GM21390 (cell line): ENCODE measurements around the gene CENPB.
"Not testable (repeated sequence)": the region's sequence is repeated elsewhere in the genome, so short reads cannot be mapped to it uniquely, and the experiment has no call there.

Experiments
- ATAC-seq: cut with Tn5 transposase; IDR thresholded peaks from one replicate; pipeline ENCODE4 v1.9.1; 2021; ENCODE audit not compliant: unreplicated experiment

Gene CENPB, protein sequence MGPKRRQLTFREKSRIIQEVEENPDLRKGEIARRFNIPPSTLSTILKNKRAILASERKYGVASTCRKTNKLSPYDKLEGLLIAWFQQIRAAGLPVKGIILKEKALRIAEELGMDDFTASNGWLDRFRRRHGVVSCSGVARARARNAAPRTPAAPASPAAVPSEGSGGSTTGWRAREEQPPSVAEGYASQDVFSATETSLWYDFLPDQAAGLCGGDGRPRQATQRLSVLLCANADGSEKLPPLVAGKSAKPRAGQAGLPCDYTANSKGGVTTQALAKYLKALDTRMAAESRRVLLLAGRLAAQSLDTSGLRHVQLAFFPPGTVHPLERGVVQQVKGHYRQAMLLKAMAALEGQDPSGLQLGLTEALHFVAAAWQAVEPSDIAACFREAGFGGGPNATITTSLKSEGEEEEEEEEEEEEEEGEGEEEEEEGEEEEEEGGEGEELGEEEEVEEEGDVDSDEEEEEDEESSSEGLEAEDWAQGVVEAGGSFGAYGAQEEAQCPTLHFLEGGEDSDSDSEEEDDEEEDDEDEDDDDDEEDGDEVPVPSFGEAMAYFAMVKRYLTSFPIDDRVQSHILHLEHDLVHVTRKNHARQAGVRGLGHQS

DNA sequence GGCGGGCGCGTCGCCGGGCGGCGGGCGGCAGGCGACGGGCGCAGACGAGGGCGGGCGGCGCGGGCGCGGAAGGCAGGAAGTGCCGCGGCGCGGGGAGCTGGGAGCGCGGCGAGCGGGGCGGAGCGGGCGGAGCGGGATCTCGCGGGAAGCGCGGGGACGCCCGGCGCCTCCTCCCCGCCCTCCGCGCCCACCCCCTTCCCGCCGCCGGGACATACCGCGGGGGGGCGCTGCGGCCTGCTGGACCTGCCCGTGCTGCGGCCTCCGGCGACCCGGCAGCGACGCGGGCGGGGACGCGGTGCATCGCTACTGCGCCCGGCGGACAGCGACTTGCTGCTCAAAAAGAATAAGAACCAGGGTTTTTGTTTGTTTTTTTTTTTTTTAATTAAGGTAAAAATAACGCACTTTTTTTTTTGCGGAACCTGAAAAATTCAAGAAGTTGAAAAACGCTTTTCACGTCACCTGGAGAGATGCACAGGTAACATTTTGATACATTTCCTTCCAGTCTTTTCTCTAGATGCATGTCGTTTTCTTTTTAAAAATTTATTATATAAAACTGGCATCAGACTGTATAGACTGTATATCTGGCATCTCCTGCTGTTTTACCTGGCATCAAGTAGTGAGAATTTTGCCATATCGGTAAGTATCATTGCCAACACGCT is at the start of gene CENPB:
Gene CENPB, minus strand, starts transcription at position 76 of the 659 bp plus-strand sequence. CDS start 257 bp downstream, outside the sequence.
- ATAC-seq = peak; percentile 77

DNA sequence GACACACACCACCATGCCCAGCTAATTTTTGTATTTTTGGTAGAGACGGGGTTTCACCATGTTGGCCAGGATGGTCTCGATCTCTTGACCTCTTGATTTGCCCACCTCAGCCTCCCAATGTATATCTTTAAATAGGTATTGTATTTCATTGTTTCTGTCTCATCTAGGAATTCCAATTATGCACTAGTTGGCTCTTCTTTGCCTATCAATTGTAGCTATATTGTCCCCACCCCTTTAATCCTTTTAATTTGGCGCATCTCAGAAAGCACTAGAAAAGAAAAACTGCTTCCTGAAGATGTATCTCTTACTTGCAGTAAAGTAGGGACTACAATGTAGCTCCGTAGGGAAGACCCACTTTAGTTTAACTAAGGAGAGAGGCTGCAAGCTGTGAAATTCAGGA is 49.6 kb upstream of the CENPB start:
- no peak for ATAC-seq

DNA sequence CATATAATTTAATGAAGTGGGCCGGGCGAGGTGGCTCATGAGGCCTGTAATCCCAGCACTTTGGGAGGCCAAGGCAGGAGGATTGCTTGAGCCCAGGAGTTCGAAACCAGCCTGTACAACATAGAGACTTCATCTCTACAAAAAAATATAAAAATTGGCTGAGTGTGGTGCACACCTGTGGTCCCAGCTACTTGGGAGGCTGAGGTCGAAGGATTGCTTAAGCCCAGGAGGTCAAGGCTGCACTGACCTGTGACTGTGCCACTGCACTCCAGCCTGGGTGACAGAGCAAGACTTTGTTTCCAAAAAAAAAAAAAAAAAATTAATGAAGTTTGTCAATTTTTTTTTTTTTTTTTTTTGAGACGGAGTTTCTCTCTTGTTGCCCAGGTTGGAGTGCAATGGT is 43.4 kb upstream of the CENPB start:
- ATAC-seq = not testable (repeated sequence)

DNA sequence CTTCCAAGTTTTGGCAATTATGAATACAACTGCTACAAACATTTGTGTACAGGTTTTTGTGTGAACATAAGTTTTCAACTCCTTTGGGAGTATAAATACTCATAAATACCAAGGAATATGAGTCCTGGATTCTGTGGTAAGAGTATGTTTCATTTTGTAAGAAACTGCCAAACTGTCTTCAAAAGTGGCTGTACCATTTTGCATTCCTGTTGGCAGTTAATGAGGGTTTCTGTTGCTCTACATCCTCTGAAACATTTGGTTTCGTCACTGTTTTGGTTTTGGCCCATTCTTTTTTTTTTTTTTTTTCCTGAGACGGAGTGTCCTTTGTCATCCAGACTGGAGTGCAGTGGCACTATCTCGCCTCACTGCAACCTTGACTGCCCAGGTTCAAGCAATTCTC is 42.3 kb upstream of the CENPB start:
- no peak for ATAC-seq

DNA sequence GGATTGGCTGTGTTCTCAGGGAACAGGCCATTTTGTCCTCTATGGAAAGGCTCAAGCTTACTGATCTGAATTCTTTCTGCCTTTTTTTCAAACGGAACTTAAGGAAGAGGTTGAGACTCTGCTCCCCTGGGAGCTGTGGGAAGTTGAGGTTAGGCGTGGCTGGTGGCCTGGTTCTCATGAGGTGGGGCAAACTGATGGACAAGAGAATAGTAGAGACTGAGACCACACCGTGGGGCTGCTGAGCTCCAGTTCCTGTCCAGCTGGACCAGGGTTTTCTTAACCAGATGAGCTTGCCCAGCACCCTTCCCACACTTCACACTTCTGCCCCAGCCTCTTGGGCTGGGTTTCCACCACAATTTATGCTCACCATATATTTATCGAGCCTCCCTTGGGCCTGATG is 39.9 kb upstream of the CENPB start:
- ATAC-seq = no peak

DNA sequence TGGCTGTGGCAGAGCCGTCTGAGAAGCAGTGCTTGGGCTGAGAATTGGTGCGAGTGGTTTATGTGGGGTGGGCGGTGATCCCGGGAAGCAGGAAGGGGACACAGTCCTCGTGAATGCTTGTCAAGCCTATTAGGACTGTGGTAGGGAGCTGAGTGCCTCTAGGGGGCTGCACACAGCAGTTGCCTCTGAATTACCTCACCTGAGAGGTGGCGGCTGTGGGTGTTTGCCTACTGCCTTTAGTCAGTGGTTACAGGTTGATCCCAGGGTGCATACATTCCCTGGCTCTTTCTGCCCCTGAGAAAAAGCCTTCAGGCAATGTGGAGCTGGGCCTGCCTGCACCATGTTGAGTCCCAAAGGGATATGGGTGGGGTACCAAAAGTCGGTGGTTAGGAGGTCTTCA is 39.0 kb upstream of the CENPB start:
- ATAC-seq = no peak

DNA sequence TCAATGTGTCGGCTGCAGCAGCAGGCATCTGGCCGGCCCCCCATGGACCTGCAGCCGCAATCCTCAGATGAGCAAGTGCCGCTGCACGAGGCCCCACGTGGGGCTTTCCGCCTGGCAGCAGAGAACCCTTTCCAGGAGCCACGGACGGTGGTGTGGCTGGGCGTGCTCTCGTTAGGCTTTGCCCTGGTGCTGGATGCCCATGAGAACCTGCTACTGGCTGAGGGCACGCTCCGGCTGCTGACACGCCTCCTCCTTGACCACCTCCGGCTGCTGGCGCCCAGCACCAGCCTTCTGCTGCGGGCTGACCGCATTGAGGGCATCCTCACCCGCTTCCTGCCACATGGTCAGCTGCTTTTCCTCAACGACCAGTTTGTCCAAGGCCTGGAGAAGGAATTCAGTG is 37.3 kb upstream of the CENPB start:
- no peak for ATAC-seq

DNA sequence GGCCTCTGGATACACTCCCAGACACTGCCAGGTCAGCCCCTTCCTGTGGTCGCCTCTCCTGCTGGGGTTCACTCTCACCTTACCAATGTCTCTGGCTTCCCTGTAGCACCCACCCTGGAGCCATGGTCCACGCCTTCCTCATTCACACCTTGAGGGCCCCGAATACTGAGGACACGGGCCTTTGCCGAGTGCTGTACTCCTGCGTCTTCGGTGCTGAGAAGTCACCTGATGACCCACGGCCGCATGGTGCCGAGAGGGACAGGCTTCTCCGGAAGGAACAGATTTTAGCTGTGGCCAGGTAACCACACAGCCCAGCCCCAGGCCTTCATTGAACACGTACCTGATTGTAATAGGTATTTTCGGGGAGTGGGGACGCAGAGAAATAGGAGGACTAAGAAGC is 35.5 kb upstream of the CENPB start:
- ATAC-seq = no peak

DNA sequence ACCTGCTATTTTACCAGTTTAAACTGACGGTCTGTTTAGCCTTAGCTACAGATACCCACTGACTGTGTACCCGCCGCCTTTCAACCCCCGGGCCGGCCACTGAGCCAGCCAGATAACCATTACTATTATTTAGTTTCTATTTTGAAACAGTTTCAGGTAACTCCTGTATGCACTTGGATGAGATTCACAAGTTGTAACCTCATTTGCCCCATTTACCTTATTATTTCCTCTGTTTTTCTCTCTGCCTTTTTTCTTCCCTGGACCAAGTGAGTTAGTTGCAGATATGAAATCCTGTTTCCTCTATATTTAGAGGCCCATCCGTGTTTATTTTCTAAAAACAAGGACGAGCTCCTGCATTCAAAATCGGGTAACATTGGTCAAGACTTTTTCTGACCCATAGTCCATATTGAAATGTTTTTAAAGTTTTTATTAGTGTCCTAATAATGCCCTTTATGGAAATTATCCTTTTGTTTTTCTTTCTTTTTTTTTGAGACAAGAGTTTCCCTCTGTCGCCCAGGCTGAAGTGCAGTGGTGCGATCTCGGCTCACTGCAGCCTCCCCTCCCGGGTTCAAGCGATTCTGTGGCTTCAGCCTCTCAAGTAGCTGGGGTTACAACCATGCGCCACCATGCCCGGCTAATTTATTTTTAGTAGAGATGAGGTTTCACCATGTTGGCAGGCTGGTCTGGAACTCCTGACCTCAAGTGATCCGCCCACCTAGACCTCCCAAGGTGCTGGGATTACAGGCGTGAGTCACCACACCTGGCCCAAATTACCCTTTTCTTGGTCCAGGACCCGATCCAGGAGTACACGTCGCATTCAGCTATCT is 34.6 kb upstream of the CENPB start:
- ATAC-seq = no peak

DNA sequence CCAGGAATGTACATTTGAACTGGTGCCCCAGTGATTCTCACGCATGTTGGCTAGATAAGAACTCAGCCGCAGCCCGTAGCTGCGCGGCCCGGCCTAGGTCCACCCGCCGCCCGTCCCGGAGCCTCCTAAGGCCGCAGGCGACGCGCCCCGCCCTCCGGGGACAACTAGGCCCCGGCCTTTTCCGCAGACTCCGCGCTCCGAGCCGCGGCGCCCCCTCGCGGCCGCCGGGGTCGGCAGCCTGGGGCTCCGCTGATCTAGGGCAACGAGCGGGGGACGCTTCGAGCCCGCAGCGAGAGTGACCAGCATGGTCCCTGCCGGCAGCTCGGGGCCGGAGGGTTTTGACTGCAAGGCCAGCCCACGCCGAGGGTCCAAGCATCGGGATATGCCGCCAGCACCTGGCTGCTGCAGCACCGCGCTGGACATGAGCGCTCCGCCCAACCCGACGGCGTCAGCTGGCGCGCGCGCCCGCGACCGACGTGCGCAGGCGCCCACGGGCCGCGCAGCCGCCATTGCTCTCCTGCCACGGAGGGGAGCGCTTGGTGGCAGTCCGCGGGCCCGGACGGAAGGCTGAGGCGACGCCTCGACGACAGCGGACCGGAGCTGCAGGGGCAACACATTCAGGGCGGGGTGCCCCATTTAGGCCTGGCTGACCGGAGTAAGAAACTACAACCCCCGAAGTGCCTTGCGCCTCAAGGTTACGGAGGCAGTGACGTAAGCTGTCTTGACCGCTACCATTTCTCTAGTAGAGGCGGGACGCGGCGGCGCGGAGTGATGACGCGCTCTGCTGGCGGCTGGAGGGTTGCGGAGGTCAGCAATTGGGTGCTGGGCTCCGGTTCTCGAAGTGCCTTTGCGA is 33.7 kb upstream of the CENPB start, which contains the start of gene AP5S1:
Gene AP5S1, plus strand, starts transcription at position 500 of the 853 bp plus-strand sequence. CDS start 1,571 bp downstream, outside the sequence.
- peak; percentile 76 for ATAC-seq

DNA sequence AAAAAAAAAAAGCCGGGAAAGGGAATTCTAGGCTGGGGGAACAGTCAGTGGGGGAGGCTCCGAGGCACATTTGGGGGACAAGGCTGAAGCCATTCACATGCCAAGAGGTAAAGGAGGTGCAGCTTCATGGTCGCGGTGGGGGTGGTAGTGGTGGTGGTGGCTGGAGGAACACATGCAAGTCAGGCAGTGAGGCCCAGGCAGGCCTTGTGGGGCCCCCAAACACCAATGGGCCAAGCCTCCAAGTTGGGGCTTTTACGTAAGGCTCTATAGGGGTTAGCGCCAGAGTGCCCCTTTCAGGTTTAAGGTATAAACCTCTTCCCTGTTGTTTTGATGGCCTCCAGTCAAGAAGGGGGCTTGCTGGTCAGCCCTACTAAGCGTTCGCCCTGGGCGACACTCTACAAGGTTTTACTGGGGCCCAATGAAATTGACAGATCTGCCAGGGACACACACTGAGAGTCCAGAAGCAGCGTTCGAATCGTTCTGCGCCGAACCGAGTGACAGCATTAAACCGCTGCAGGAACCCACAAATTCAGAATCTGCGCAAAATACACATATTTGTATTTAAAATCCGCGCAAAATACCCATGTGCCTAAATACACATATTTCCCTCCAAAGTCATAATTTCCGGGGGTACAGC is 33.0 kb upstream of the CENPB start:
- ATAC-seq = no peak

DNA sequence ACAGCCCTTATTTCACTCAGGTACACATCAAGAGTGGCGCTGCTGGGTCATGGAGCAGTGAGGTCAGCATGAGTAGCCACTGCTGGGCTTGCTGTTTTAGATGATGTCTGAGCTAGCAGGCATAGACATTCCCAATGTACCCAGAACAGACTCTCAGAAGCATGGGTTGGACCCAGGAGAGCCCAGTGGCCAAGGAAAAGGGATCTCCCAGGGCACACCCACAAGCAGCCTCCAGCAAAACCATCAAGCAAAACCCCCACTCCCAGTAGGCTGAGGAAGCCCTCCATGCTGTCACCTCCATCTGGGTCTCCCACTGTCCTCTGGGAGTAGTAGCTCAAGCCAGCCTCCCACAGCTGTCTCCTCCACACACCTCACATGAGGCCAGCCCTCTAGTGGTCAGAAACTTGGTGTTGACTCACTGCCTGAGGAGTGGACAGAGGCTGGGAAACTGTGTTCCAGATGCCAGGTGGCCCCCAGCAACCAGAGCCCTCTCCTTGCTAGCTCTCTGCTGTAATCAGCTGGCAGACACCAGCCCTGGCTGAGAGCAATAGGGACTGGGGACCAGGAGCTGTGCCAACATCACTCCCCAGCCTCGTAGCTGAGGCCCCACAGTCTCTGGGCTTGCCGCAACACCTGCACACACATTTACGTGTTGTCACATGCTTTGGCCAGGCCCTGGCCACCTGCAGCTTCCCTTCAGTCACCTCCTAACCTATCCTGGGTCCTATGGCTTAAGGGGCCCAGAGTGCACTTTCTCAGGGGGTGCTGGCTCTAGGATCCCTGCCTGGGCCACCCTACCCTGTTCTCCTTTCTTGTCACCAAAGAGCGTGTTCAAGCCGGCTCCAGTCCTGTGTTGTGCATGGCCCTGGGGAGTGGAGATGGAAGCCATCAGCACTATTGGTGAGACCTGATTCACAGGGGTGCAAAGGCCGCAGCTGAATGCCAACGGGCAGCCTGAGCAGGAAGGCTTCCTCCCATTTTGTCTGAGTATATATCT is 31.9 kb upstream of the CENPB start:
- no peak for ATAC-seq

DNA sequence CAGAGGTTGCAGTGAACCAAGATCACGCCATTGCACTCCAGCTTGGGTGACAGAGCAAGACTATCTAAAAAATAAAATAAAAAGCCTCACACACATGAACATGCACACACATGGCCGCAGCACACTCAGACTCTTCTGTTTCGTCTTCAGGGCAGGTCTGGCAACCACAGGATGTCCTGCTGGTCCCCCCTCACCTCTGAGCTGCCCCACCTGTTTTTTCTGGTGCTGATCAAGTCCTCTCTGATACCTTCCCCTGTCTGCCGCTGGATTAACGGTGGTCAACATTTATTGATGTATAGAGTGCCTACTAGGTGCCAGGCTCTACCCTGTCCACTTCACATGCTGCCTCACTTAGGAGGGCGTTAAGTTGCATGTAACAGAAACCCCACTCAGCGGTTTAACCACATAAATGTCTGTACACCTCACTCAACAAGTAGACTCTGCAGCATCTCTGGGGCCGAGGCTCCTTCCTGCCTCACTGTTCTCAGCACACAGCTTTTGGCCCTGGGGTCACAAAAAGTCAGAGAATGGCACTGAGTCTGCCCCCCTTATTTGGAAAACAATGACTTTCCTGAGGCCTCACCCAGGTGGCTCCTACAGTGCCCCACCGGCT is 29.3 kb upstream of the CENPB start:
- ATAC-seq = no peak

DNA sequence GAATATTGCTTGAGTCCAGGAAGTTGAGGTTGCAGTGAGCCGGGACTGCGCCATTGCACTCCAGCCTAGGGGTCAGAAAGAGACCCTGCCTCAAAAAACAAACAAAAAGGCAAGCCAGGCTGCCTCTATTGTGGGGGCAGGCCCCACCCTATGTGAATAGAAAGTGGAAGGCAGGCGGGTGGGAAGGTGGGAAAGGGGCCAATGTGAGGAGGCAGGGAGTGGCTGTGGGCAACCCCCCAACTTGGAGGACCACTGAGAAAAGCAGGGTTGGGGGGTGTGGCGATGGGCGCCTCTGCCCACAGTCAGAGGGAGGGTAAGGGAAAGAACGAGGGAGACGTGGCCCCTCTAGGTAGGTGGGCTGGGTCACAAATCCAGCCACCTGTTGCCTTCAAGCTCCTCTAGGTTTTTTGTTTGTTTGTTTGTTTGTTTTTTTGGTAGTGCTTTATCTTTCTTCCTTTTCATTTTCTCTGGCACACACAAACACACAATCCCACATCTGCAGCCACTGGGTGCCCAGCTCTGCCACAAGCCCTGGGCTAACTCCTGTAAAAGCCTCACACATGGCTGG is 28.5 kb upstream of the CENPB start:
- no peak for ATAC-seq

DNA sequence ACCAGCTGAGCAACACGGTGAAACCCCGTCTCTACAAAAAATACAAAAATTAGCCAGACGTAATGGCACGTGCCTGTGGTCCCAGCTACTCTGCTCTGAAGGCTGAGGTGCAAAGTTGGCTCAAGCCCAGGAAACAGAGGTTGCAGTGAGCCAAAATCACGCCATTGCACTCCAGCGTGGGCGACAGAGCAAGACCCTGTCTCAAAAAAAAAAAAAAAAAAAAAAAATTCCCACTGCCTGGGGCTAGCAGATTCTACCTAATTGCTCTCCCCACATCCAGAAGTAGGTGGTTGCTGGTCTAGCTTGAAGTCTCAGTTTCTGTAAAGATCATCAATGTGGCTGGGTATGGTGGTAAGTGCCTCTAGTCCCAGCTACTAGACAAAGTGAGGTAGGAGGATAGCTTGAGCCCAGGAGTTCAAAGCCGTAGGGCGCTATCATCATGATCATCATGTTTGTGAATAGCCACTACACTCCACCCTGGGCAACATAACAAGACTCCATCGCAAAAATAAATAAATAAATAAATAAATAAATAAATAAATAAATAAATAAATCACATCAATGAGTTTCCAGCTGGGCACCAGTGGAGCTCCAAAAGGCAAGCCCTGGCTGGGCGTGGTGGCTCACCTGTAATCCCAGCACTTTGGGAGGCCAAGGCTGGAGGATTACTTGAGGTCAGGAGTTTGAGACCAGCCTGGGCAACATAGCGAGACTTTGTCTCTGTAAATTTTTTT is 27.5 kb upstream of the CENPB start:
- ATAC-seq = no peak

DNA sequence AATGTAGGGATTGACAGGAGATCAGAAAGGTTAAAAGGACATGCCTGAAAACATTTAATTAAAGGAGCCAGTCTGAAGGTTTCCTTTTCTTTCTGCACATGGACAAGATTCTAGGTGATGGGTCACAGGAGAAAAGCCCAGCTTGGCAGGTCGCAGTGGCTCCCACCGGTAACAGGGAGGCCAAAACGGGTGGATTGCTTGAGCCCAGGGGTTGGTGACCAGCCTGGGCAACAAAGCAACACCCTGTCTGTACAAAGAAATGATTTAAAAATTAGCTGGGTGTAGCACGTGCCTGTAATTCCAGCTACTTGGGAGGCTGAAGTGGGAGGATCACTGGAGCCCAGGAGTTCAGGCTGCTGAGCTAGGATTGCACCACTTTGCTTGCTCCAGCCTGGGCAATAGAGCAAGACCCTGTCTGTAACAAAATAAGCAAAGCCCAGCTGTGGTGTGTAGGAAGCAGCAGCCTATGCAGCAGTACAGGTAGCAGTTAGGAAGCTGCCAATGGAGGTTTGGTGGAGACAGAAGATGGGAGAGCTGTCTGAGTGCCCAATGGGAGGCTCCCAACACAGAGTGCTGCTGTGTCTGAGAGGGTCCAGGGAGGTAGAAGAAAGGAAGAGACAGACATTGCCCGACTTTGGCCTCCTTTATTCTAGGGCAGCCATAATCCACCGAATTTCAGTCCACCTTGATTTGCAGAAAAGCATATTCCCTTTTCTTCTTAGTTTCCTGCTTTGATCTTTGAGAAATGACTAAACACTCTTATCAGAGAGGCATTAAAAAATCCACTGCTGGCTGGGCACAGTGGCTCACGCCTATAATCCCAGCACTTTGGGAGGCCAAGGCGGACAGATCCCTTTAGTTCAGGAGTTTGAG is 26.7 kb upstream of the CENPB start:
- ATAC-seq = no peak
